Stomach (tissue), 4 donors: ENCODE results near the gene FAM110A.

Experiments used
- CTCF ChIP-seq, 7 experiments: fragments of 450-650 bp in 4 of 7; fragments of 200-600 bp in 3 of 7; sonication (generic) in 3 of 7; IDR thresholded peaks; one replicate each; pipeline ENCODE4 v1.5.1; 2016 to 2019; ENCODE audit warnings: antibody characterized with exemption in 7 of 7, control low read depth in 2 of 7, mild to moderate bottlenecking in 1 of 7
- EP300 ChIP-seq: sonication (generic); formaldehyde crosslinking; IDR thresholded peaks from one replicate; pipeline ENCODE4 v1.6.1; 2017; ENCODE audit warnings: antibody characterized with exemption
- POLR2A ChIP-seq, 4 donors: fragments of 450-650 bp; IDR thresholded peaks; one replicate each; pipeline ENCODE4 v1.6.1; 2016; ENCODE audit warnings: antibody characterized with exemption in 4 of 4, control low read depth in 2 of 4, mild to moderate bottlenecking in 1 of 4, moderate library complexity in 1 of 4
- POLR2AphosphoS5 ChIP-seq, 3 donors: sonication (generic); formaldehyde crosslinking; IDR thresholded peaks; one replicate each; pipeline ENCODE4 v1.6.1; 2016; ENCODE audit warnings: antibody characterized with exemption in 3 of 3

GRCh38 chr20:839626-840025, 6.1 kb downstream of the FAM110A start:
- TF ChIP-seq CTCF (IDR thresholded peaks at IDR 0.05) = no peak
- TF ChIP-seq EP300 = no peak
- no peak for TF ChIP-seq POLR2A (IDR thresholded peaks at IDR 0.05)
- no peak for TF ChIP-seq POLR2AphosphoS5 (IDR thresholded peaks at IDR 0.05)
